ENCODE data around the gene MEX3D. TPM values are rescaled to one million over a fixed set of nuclear protein-coding genes. Genes with fewer than 3 reads are reported as not detected.

The MEX3D gene
- polyA plus RNA-seq, 1 donor from 2014 or later: 0.13 TPM

DNA sequence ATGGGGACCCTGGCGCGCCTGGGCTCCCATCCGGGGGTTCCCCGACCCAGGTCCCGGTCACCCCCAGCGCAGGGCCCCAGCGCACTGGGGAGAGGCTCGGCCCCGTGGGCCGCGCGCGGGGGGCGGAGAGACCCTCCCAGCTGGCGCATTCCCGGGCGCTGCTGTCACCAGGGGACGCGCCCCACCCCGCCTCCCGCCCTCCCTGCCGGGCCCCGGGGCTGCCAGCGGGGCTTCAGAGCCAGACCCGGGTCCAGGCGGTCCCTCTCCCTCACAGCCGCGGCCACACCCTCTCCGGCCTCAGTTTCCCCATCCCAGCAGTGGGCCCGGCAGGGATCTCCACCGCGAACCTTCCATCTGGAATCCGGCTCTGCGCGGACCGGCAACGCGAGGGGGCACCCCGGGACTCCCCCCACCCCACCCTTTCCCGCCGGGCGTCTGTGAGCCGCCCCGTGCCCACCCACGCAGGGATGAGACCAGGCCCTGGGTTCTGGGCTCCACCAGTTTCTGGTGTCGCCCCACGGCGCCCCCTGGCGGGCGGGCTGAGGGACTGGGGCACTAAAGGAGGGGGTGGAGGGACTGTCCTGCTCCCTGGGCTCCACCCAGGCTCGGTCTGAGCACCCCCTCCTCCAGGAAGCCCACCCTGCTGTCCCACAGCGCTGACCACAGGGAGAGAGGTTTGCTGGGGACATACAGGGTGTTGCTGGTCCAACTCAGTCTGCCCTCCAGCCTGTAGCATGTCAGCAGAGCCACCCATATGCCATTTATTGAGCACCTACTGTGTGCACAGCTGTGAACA, 54.4 kb downstream of the MEX3D start:
- peak overlapping the region in 2 of 4 donors; percentile 47 to 49 for H3K4me3 Mint-ChIP-seq
- no peak overlapping the region for H3K27ac Mint-ChIP-seq
- H3K36me3 Mint-ChIP-seq: no peaks in the 10 kb centered on the region
- peaks cover 0 to 2% (median 2%) of the 10 kb centered on the region in 3 donors for H3K4me1 Mint-ChIP-seq
- H3K27me3 Mint-ChIP-seq: peaks cover 36% of the 10 kb centered on the region
- peaks cover 0 to 3% (median under 1%) of the 10 kb centered on the region in 3 donors for H3K9me3 Mint-ChIP-seq

DNA sequence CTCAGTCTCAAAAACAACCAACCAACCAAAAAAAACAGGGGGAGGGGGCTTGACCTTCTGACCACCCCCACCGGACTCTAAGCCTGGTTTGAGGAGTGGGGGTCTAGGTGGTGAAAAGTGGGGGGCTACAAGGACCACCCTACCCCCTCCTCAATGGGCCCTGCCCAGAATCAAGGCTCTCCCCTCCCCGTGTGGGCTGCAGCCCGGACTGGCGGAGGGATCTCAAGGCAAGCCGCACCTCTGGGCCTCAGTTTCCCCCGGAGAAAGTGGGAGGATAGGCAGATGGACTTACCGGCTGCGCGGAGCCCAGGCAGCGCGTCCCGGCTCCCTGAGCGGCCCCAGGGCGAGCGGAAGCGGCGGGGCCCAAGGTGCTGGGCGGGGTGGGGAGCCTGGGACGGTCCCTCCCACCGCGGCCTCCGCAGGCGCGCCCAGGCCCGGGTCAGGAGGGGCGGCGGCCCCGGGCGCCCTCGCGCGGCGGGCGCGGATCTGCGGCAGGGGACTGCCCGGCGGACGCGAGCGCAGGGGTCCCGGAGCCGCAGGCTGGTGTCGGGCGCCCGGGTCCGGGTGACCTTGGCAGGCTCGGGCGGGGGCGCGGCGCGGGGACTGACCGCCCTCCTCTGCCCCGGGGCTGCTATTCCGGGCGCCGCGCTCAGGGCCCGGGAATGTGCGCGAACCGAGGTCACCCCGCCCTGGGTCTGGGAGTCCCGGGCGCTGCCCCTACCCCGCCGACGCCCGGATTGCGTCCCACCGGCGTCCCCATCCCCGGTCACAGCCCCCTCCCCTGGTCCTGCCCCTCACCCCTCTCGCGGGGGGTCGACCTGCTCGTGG, 55.2 kb downstream of the MEX3D start, which contains the start of gene ADAMTSL5:
Gene ADAMTSL5, minus strand, starts transcription at position 349 of the 828 bp plus-strand sequence. CDS start 2,076 bp downstream, outside the sequence.
- Mint-ChIP-seq H3K27ac (peak within 1 kb of the TSS in 1 of 3 donors; percentile 56), H3K36me3 (peaks cover under 1% of the 10 kb centered on the region), H3K9me3 (peaks cover 0 to 3% (median 2%) of the 10 kb centered on the region in 3 donors), H3K27me3 (peaks cover 32% of the 10 kb centered on the region), H3K4me1 (peaks cover 0 to 3% (median 2%) of the 10 kb centered on the region in 3 donors), H3K4me3 (peak within 1 kb of the TSS in 3 of 4 donors; percentile 21 to 73 (median 23))

DNA sequence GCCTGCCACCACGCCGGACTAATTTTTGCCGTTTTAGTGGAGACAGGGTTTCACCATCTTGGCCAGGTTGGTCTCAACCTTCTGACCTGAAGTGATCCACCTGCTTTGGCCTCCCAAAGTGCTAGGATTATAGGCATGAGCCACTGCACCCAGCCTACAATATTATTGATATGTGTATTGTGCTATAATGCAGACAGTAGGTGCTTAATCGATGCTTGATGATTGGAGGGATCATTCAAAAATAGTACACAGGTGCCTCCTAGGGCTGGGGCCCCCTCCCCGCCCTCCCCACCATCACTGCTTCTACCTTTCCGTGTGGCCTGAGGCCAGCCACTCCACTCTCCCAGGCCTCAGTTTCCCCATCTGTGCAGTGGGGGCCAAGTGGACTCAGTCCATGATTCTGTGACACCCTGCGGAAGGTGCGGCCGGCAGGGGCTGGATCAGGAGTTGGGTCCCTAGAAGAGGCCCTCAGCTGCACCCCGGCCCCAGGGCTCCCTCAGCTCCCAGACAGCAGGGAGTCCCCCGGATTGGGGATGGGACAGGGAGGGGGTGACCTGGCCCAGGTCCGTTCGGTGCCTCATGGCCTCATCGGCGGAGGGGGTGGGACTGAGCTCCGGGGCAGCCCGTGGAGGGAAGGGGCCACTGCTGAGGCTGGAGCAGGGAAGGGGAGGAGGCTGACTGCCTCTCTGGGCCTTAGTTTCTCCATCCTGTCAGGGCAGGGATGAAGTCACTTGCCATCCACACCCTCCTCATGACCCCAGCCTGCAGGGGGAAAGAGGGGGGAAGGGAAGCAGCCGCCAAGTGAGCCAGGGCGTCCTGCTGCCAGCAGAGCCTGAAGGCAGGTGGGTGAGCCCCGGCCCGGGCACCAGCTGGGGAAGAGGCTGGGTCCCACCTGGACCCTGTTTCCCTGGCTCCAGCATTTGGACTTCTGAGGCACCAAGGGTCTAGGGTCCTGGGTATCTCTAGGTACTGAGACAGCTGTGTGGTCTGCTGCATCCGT, 56.5 kb downstream of the MEX3D start:
- Mint-ChIP-seq H3K36me3 (peaks cover 4% of the 10 kb centered on the region), H3K4me3 (no peak overlapping the region), H3K4me1 (peaks cover 3 to 7% (median 6%) of the 10 kb centered on the region in 3 donors), H3K27me3 (peaks cover 35% of the 10 kb centered on the region), H3K27ac (peak overlapping the region in 1 of 3 donors; percentile 56), H3K9me3 (peaks cover 0 to 6% (median 1%) of the 10 kb centered on the region in 3 donors)

- peaks cover 3 to 9% (median 6%) of the 10 kb centered on the region in 3 donors for H3K4me1 Mint-ChIP-seq
- H3K36me3 Mint-ChIP-seq: peaks cover 4% of the 10 kb centered on the region
- peaks cover 32% of the 10 kb centered on the region for H3K27me3 Mint-ChIP-seq
- H3K4me3 Mint-ChIP-seq: peak overlapping the region in 1 of 4 donors; percentile 70
- H3K27ac Mint-ChIP-seq: peak overlapping the region in 1 of 3 donors; percentile 23
- peaks cover 0 to 9% (median 0%) of the 10 kb centered on the region in 3 donors for H3K9me3 Mint-ChIP-seq
These were observed 57.3 kb downstream of the MEX3D start for GRCh38 chr19:1510807-1511206.

DNA sequence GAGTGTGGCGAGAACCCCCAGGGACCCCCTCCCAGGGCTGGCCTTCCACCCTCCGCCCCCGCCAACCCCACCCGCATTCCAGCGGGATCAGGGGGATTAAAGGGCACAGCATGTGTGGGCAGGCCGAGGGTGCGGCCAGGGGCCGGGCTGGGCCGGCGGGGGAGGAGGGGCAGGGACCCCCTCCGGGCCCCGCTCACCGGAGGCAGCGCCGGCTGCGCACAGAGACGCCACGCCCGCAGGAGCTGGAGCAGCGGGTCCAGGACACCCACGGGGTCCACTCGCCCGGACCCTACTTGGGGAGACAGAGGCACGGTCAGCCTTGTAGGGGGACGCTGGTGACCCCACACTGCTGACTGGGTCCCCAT, 57.7 kb downstream of the MEX3D start:
- Mint-ChIP-seq H3K4me3 (peak overlapping the region in 1 of 4 donors; percentile 70), H3K27ac (no peak overlapping the region)

GRCh38 chr19:1509602-1510441, 58.3 kb downstream of the MEX3D start:
- H3K36me3 Mint-ChIP-seq: peaks cover 4% of the 10 kb centered on the region
- peak overlapping the region in 1 of 3 donors; percentile 8 for H3K27ac Mint-ChIP-seq
- H3K4me1 Mint-ChIP-seq: peaks cover 3 to 9% (median 6%) of the 10 kb centered on the region in 3 donors
- H3K4me3 Mint-ChIP-seq: no peak overlapping the region
- H3K27me3 Mint-ChIP-seq: peaks cover 36% of the 10 kb centered on the region
- H3K9me3 Mint-ChIP-seq: peaks cover 0 to 10% (median 0%) of the 10 kb centered on the region in 3 donors

More for the DNA sequence above, 57.7 kb downstream of the MEX3D start:
- peaks cover 34% of the 10 kb centered on the region for H3K27me3 Mint-ChIP-seq
- peaks cover 4% of the 10 kb centered on the region for H3K36me3 Mint-ChIP-seq
- peaks cover 3 to 9% (median 6%) of the 10 kb centered on the region in 3 donors for H3K4me1 Mint-ChIP-seq
- H3K9me3 Mint-ChIP-seq: peaks cover 0 to 9% (median 0%) of the 10 kb centered on the region in 3 donors

DNA sequence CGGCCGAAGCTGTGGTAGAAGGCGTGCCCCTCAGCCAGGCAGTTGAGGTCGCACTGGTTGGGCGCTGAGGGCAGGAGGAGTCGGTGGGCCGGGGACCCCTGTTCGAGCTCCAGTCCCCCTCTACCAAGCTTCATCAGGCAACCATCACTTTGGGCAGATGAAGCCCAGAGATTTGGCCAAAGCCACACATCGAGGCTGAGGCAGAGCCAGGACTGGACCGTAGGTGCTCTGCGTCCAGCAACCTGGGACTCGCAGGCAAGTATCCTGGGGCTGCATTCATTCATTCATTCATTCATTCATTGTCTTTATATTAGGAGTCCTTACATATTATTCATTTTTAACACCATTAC, 59.6 kb downstream of the MEX3D start:
- peaks cover 0 to 10% (median 0%) of the 10 kb centered on the region in 3 donors for H3K9me3 Mint-ChIP-seq
- H3K27ac Mint-ChIP-seq: peak overlapping the region in 1 of 3 donors; percentile 57
- peaks cover 3 to 8% (median 6%) of the 10 kb centered on the region in 3 donors for H3K4me1 Mint-ChIP-seq
- H3K36me3 Mint-ChIP-seq: peaks cover 4% of the 10 kb centered on the region
- H3K4me3 Mint-ChIP-seq: peak overlapping the region in 1 of 4 donors; percentile 63
- H3K27me3 Mint-ChIP-seq: peaks cover 35% of the 10 kb centered on the region

DNA sequence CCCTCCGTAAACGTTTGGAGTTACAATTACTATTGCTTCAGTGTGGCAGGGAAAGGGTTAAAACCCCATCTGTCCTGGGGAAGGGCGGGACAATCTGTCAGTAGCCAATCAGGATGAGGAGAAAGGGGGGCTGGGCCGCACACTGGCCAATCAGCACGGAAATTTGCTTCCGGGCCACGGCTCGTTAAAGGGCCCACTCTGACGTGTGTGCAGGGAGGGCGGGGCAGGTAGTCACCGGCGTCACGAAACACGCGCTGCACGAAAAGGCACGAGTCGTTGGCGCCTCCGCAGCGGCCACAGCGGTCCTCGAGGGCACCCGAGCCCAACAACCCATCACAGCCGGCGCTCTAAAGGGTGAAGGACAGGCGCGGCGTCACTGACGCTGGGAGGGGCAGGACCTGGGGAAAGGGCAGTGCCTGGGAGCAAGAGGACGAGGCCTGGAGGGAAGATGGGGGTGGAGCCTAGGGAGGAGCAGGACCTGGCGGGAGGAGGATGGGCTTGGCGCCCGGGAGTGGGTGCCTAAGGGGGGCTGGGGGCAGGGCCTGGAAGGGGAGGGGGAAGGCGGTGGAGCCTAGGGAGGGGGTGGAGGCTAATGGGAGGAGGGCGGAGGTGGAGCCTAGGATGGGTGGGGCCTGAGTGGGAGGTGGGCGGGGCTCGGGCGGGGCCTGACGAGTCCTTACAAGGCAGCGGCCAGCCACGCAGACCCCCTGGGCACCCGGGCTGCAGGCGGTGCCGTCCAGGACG, 60.2 kb downstream of the MEX3D start:
- H3K4me3 Mint-ChIP-seq: peak overlapping the region; percentile 44 to 91 (median 80)
- peak overlapping the region; percentile 59 to 97 (median 75) for H3K27ac Mint-ChIP-seq
- peaks cover 0 to 10% (median 0%) of the 10 kb centered on the region in 3 donors for H3K9me3 Mint-ChIP-seq
- H3K36me3 Mint-ChIP-seq: peaks cover 4% of the 10 kb centered on the region
- H3K27me3 Mint-ChIP-seq: peaks cover 38% of the 10 kb centered on the region
- peaks cover 3 to 8% (median 6%) of the 10 kb centered on the region in 3 donors for H3K4me1 Mint-ChIP-seq

GRCh38 chr19:1507192-1507660, 60.9 kb downstream of the MEX3D start:
- H3K4me3 Mint-ChIP-seq: peak overlapping the region in 1 of 4 donors; percentile 44
- peaks cover 35% of the 10 kb centered on the region for H3K27me3 Mint-ChIP-seq
- H3K27ac Mint-ChIP-seq: peak overlapping the region in 2 of 3 donors; percentile 59 to 75
- H3K9me3 Mint-ChIP-seq: peaks cover 0 to 10% (median 0%) of the 10 kb centered on the region in 3 donors
- peaks cover 3 to 8% (median 6%) of the 10 kb centered on the region in 3 donors for H3K4me1 Mint-ChIP-seq
- peaks cover 4% of the 10 kb centered on the region for H3K36me3 Mint-ChIP-seq

- Mint-ChIP-seq H3K9me3 (peaks cover 0 to 10% (median 0%) of the 10 kb centered on the region in 3 donors), H3K27ac (peak overlapping the region in 2 of 3 donors; percentile 61 to 82), H3K4me3 (peak overlapping the region in 3 of 4 donors; percentile 4 to 83 (median 44)), H3K4me1 (peaks cover 3 to 8% (median 6%) of the 10 kb centered on the region in 3 donors), H3K36me3 (peaks cover 4% of the 10 kb centered on the region), H3K27me3 (peaks cover 34% of the 10 kb centered on the region)
These were observed 61.9 kb downstream of the MEX3D start for GRCh38 chr19:1505991-1506881.

- no peak overlapping the region for H3K4me3 Mint-ChIP-seq
- H3K36me3 Mint-ChIP-seq: peaks cover 4% of the 10 kb centered on the region
- peaks cover 0 to 10% (median 0%) of the 10 kb centered on the region in 3 donors for H3K9me3 Mint-ChIP-seq
- H3K4me1 Mint-ChIP-seq: peaks cover 3 to 8% (median 5%) of the 10 kb centered on the region in 3 donors
- H3K27ac Mint-ChIP-seq: peak overlapping the region in 1 of 3 donors; percentile 61
- H3K27me3 Mint-ChIP-seq: peaks cover 32% of the 10 kb centered on the region
These were observed 63.1 kb downstream of the MEX3D start for GRCh38 chr19:1505012-1505411.
